WTC11 (cell line): ENCODE measurements around the gene MACROD2. TPM values are rescaled to one million over a fixed set of nuclear protein-coding genes. Genes with fewer than 3 reads are reported as not detected.

Experiments
- ATAC-seq: fragments of 200-7000 bp; cut with Tn5 transposase; 2 replicates; pipeline ENCODE4 v1.10.0; 2021; ENCODE audit warnings: mild to moderate bottlenecking, moderate library complexity
- CTCF ChIA-PET: fragments of 300-600 bp; sonication (Branson Sonifier 250); formaldehyde crosslinking; loops from one replicate; lab custom pipeline; 2021; ENCODE audit warnings: antibody characterized with exemption; lab: Charles Lee
- POLR2A ChIA-PET: fragments of 350-600 bp; sonication (Branson Sonifier 250); formaldehyde crosslinking; loops from one replicate; lab custom pipeline; 2021; ENCODE audit warnings: antibody characterized with exemption; lab: Charles Lee
- DNase-seq: peaks from one replicate; pipeline ENCODE4 v3.0.0; 2021; ENCODE audit warnings: low spot score
- H3K27ac Mint-ChIP-seq: 2 replicates; pipeline ENCODE4 v1.8.0; 2021; ENCODE audit warnings: mixed read lengths
- H3K27me3 Mint-ChIP-seq: 2 replicates; pipeline ENCODE4 v1.8.0; 2021; ENCODE audit warnings: low read depth, mild to moderate bottlenecking, moderate library complexity, mixed read lengths
- H3K36me3 Mint-ChIP-seq: 2 replicates; pipeline ENCODE4 v1.8.0; 2021; ENCODE audit warnings: mixed read lengths
- H3K4me1 Mint-ChIP-seq: 2 replicates; pipeline ENCODE4 v1.8.0; 2022; ENCODE audit warnings: mixed read lengths
- H3K4me3 Mint-ChIP-seq: 2 replicates; pipeline ENCODE4 v1.8.0; 2021; ENCODE audit warnings: mild to moderate bottlenecking, moderate library complexity, mixed read lengths
- H3K9me3 Mint-ChIP-seq: 2 replicates; pipeline ENCODE4 v1.8.0; 2021; ENCODE audit warnings: mixed read lengths
- ATF6 ChIP-seq: sonication (generic); formaldehyde crosslinking; IDR thresholded peaks from 2 replicates; pipeline ENCODE4 v1.8.1; 2023; ENCODE audit warnings: mild to moderate bottlenecking, missing genetic modification reagents
- CREB1 ChIP-seq: sonication (generic); formaldehyde crosslinking; IDR thresholded peaks from 2 replicates; pipeline ENCODE4 v1.8.0; 2023; ENCODE audit warnings: mild to moderate bottlenecking, missing genetic modification reagents
- EMX1 ChIP-seq: fragments of 250-450 bp; sonication (Bioruptor Pico); IDR thresholded peaks from 2 replicates; pipeline ENCODE4 v1.8.0; 2021; ENCODE audit warnings: mild to moderate bottlenecking
- GABPB1 ChIP-seq: sonication (generic); formaldehyde crosslinking; IDR thresholded peaks from 2 replicates; pipeline ENCODE4 v1.8.1; 2023; ENCODE audit warnings: mild to moderate bottlenecking, missing genetic modification reagents
- MAX ChIP-seq: sonication (generic); formaldehyde crosslinking; IDR thresholded peaks from 2 replicates; pipeline ENCODE4 v1.8.0; 2022; ENCODE audit warnings: mild to moderate bottlenecking, missing genetic modification reagents
- MYBL2 ChIP-seq: sonication (generic); formaldehyde crosslinking; IDR thresholded peaks from 2 replicates; pipeline ENCODE4 v1.8.1; 2023; ENCODE audit warnings: mild to moderate bottlenecking, moderate library complexity, missing genetic modification reagents
- NFE2L1 ChIP-seq: sonication (generic); formaldehyde crosslinking; IDR thresholded peaks from 2 replicates; pipeline ENCODE4 v1.8.1; 2023; ENCODE audit warnings: missing genetic modification reagents
- NFYB ChIP-seq: sonication (generic); formaldehyde crosslinking; conservative IDR thresholded peaks from 2 replicates; pipeline ENCODE4 v1.8.0; 2022; ENCODE audit warnings: low read depth, missing genetic modification reagents
- ZMAT4 ChIP-seq: fragments of 250-450 bp; sonication (Bioruptor Pico); IDR thresholded peaks from 2 replicates; pipeline ENCODE4 v1.9.0; 2021; ENCODE audit warnings: mild to moderate bottlenecking
- ZNF219 ChIP-seq: sonication (generic); formaldehyde crosslinking; IDR thresholded peaks from 2 replicates; pipeline ENCODE4 v1.8.0; 2023; ENCODE audit warnings: missing genetic modification reagents, mild to moderate bottlenecking, borderline replicate concordance
- ZNF281 ChIP-seq: sonication (generic); formaldehyde crosslinking; IDR thresholded peaks from 2 replicates; pipeline ENCODE4 v1.8.0; 2023; ENCODE audit warnings: mild to moderate bottlenecking, missing genetic modification reagents
- ZNF317 ChIP-seq: sonication (generic); formaldehyde crosslinking; IDR thresholded peaks from 2 replicates; pipeline ENCODE4 v1.8.1; 2023; ENCODE audit warnings: low read depth, mild to moderate bottlenecking, moderate library complexity, missing genetic modification reagents, borderline replicate concordance
- total RNA-seq: library from RNA; stranded (reverse); gene quantifications from 3 replicates; pipeline ENCODE4 v1.2.3, GENCODE V29; 2021
- TF ChIP-seq, protein P1 (sequence below): fragments of 250-450 bp; sonication (Bioruptor Pico); IDR thresholded peaks from 2 replicates; pipeline ENCODE4 v1.9.0; 2021; ENCODE audit warnings: mild to moderate bottlenecking, borderline replicate concordance
- TF ChIP-seq, protein P2 (sequence below): sonication (generic); formaldehyde crosslinking; IDR thresholded peaks from 2 replicates; pipeline ENCODE4 v1.8.1; 2022; ENCODE audit warnings: low read depth, mild to moderate bottlenecking, moderate library complexity, missing genetic modification reagents, borderline replicate concordance
- TF ChIP-seq, protein P3 (sequence below): sonication (generic); formaldehyde crosslinking; IDR thresholded peaks from 2 replicates; pipeline ENCODE4 v1.8.1; 2023; ENCODE audit warnings: mild to moderate bottlenecking, missing genetic modification reagents
- TF ChIP-seq, protein P4 (sequence below): fragments of 200-600 bp; IDR thresholded peaks from 2 replicates; pipeline ENCODE4 v1.8.0; 2022; ENCODE audit warnings: antibody characterized with exemption

The MACROD2 gene
- total RNA-seq, 1 experiment from 2014 or later = 4.1 TPM

DNA sequence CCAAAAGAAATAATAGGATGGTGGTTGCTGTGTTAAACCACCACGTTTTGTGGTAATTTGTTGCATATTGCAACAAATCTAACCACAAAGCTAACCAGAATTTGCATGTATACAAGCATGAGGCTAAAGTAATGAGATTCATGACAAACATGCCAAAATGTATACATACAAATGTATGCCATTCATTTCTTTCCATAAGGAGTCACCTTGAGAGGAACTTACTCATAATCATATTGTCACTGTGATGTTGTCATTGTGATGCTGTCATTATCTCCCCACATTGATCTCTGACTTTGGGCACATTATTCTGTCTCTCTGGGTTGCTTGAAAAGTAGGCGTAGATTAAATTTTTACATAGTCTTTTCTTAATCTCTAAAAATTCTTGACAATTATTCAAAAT is 1228.9 kb downstream of the MACROD2 start (continued):
- TF ChIP-seq, protein P1, sequence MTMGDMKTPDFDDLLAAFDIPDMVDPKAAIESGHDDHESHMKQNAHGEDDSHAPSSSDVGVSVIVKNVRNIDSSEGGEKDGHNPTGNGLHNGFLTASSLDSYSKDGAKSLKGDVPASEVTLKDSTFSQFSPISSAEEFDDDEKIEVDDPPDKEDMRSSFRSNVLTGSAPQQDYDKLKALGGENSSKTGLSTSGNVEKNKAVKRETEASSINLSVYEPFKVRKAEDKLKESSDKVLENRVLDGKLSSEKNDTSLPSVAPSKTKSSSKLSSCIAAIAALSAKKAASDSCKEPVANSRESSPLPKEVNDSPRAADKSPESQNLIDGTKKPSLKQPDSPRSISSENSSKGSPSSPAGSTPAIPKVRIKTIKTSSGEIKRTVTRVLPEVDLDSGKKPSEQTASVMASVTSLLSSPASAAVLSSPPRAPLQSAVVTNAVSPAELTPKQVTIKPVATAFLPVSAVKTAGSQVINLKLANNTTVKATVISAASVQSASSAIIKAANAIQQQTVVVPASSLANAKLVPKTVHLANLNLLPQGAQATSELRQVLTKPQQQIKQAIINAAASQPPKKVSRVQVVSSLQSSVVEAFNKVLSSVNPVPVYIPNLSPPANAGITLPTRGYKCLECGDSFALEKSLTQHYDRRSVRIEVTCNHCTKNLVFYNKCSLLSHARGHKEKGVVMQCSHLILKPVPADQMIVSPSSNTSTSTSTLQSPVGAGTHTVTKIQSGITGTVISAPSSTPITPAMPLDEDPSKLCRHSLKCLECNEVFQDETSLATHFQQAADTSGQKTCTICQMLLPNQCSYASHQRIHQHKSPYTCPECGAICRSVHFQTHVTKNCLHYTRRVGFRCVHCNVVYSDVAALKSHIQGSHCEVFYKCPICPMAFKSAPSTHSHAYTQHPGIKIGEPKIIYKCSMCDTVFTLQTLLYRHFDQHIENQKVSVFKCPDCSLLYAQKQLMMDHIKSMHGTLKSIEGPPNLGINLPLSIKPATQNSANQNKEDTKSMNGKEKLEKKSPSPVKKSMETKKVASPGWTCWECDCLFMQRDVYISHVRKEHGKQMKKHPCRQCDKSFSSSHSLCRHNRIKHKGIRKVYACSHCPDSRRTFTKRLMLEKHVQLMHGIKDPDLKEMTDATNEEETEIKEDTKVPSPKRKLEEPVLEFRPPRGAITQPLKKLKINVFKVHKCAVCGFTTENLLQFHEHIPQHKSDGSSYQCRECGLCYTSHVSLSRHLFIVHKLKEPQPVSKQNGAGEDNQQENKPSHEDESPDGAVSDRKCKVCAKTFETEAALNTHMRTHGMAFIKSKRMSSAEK (CRISPR knock-in tag) = no peak
- no peak for TF ChIP-seq ZNF281 (CRISPR knock-in tag)
- TF ChIP-seq ATF6 = no peak
- no peak for TF ChIP-seq EMX1 (CRISPR knock-in tag)
- no peak for TF ChIP-seq GABPB1 (CRISPR knock-in tag)
- no peak for TF ChIP-seq MAX (CRISPR knock-in tag)
- TF ChIP-seq ZMAT4 (CRISPR knock-in tag) = no peak

- POLR2A ChIA-PET = no interaction called here
- H3K4me3 Mint-ChIP-seq = no peak overlapping the region
- TF ChIP-seq, protein P2, sequence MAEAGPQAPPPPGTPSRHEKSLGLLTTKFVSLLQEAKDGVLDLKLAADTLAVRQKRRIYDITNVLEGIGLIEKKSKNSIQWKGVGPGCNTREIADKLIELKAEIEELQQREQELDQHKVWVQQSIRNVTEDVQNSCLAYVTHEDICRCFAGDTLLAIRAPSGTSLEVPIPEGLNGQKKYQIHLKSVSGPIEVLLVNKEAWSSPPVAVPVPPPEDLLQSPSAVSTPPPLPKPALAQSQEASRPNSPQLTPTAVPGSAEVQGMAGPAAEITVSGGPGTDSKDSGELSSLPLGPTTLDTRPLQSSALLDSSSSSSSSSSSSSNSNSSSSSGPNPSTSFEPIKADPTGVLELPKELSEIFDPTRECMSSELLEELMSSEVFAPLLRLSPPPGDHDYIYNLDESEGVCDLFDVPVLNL (CRISPR knock-in tag) = no peak
- TF ChIP-seq, protein P3, sequence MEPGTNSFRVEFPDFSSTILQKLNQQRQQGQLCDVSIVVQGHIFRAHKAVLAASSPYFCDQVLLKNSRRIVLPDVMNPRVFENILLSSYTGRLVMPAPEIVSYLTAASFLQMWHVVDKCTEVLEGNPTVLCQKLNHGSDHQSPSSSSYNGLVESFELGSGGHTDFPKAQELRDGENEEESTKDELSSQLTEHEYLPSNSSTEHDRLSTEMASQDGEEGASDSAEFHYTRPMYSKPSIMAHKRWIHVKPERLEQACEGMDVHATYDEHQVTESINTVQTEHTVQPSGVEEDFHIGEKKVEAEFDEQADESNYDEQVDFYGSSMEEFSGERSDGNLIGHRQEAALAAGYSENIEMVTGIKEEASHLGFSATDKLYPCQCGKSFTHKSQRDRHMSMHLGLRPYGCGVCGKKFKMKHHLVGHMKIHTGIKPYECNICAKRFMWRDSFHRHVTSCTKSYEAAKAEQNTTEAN (CRISPR knock-in tag) = no peak
- TF ChIP-seq NFE2L1 (CRISPR knock-in tag) (no peak), ZNF219 (no peak), NFYB (CRISPR knock-in tag) (no peak), MYBL2 (CRISPR knock-in tag) (no peak), ZNF317 (CRISPR knock-in tag) (no peak), CREB1 (no peak)
- TF ChIP-seq, protein P1 (CRISPR knock-in tag) = no peak
- TF ChIP-seq, protein P4, sequence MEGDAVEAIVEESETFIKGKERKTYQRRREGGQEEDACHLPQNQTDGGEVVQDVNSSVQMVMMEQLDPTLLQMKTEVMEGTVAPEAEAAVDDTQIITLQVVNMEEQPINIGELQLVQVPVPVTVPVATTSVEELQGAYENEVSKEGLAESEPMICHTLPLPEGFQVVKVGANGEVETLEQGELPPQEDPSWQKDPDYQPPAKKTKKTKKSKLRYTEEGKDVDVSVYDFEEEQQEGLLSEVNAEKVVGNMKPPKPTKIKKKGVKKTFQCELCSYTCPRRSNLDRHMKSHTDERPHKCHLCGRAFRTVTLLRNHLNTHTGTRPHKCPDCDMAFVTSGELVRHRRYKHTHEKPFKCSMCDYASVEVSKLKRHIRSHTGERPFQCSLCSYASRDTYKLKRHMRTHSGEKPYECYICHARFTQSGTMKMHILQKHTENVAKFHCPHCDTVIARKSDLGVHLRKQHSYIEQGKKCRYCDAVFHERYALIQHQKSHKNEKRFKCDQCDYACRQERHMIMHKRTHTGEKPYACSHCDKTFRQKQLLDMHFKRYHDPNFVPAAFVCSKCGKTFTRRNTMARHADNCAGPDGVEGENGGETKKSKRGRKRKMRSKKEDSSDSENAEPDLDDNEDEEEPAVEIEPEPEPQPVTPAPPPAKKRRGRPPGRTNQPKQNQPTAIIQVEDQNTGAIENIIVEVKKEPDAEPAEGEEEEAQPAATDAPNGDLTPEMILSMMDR = no peak
Observed at GRCh38 chr20:15227102-15227501, 1231.8 kb downstream of the MACROD2 start.

More at GRCh38 chr20:15227102-15227501, 1231.8 kb downstream of the MACROD2 start:
- ATAC-seq (no peak), DNase-seq (no peak)
- CTCF ChIA-PET = no interaction called here
- H3K4me1 Mint-ChIP-seq = peaks cover 12% of the 10 kb centered on the region
- peaks cover 7% of the 10 kb centered on the region for H3K9me3 Mint-ChIP-seq
- no peak overlapping the region for H3K27ac Mint-ChIP-seq
- no peaks in the 10 kb centered on the region for H3K27me3 Mint-ChIP-seq
- H3K36me3 Mint-ChIP-seq = no peaks in the 10 kb centered on the region
